Loucy (cell line): Measurements from ENCODE around the gene SSH2.

ENCODE experiments used
- H2AFZ ChIP-seq: fragments of 200-600 bp; sonication (generic); 2 replicates; pipeline ENCODE4 v1.6.0; 2016; ENCODE audit warnings: antibody characterized with exemption, mild to moderate bottlenecking, low read length, moderate library complexity
- H3F3A ChIP-seq: fragments of 200-600 bp; 2 replicates; pipeline ENCODE4 v1.6.0; 2016; ENCODE audit warnings: antibody characterized with exemption, low read depth, mild to moderate bottlenecking
- H3K27me3 ChIP-seq: fragments of 200-600 bp; sonication (generic); 2 replicates; pipeline ENCODE4 v1.6.1; 2014; ENCODE audit warnings: low read length, mild to moderate bottlenecking; ENCODE audit not compliant: insufficient read depth, poor library complexity, severe bottlenecking
- H3K36me3 ChIP-seq: fragments of 200-600 bp; sonication (generic); 2 replicates; pipeline ENCODE4 v1.6.1; 2016; ENCODE audit warnings: low read length; ENCODE audit not compliant: insufficient read depth
- H3K4me1 ChIP-seq: fragments of 200-600 bp; sonication (generic); 2 replicates; pipeline ENCODE4 v1.5.1; 2014; ENCODE audit warnings: low read length, mild to moderate bottlenecking; ENCODE audit not compliant: insufficient read depth, poor library complexity, severe bottlenecking
- H3K4me2 ChIP-seq: fragments of 200-600 bp; sonication (generic); 2 replicates; pipeline ENCODE4 v1.6.0; 2014; ENCODE audit warnings: antibody characterized with exemption, low read length, low read depth, mild to moderate bottlenecking; ENCODE audit not compliant: poor library complexity, severe bottlenecking
- H3K4me3 ChIP-seq: fragments of 200-600 bp; sonication (generic); 2 replicates; pipeline ENCODE4 v1.5.1; 2014; ENCODE audit warnings: low read length, mild to moderate bottlenecking, mixed read lengths; ENCODE audit not compliant: poor library complexity, severe bottlenecking
- H3K79me2 ChIP-seq: fragments of 200-600 bp; sonication (generic); 2 replicates; pipeline ENCODE4 v1.6.1; 2014; ENCODE audit warnings: low read length; ENCODE audit not compliant: insufficient read depth
- H3K9ac ChIP-seq: fragments of 200-600 bp; sonication (generic); 2 replicates; pipeline ENCODE4 v1.6.0; 2014; ENCODE audit warnings: mild to moderate bottlenecking, low read depth, low read length, moderate library complexity; ENCODE audit not compliant: poor library complexity, severe bottlenecking
- H3K9me2 ChIP-seq: fragments of 200-600 bp; sonication (generic); replicated peaks from 2 replicates; pipeline ENCODE4 v1.6.1; 2016; ENCODE audit warnings: low read depth, low read length, mixed read lengths
- H3K9me3 ChIP-seq: fragments of 200-600 bp; sonication (generic); 2 replicates; pipeline ENCODE4 v1.6.1; 2014; ENCODE audit warnings: mild to moderate bottlenecking, antibody characterized with exemption, low read length, low read depth; ENCODE audit not compliant: insufficient read depth
- H4K20me1 ChIP-seq: fragments of 200-600 bp; sonication (generic); 2 replicates; pipeline ENCODE4 v1.6.0; 2014; ENCODE audit warnings: antibody characterized with exemption, low read length, mild to moderate bottlenecking; ENCODE audit not compliant: insufficient read depth, poor library complexity, severe bottlenecking
- CTCF ChIP-seq: fragments of 200-600 bp; sonication (generic); conservative IDR thresholded peaks from 2 replicates; pipeline ENCODE4 v1.5.1; 2014; ENCODE audit warnings: mild to moderate bottlenecking, antibody characterized with exemption, low read length
- EZH2phosphoT487 ChIP-seq: fragments of 200-600 bp; IDR thresholded peaks from 2 replicates; pipeline ENCODE4 v1.6.1; 2018; ENCODE audit warnings: antibody characterized with exemption, mild to moderate bottlenecking, moderate library complexity, borderline replicate concordance

The SSH2 gene

GRCh38 chr17:29593591-29594518 lies 336.2 kb downstream of the SSH2 start:
- Histone ChIP-seq H4K20me1 (no peaks in the 10 kb centered on the region), H2AFZ (peak overlapping the region; percentile 41; the same call in 1 of the 2 replicates), H3K9me2 (no peaks in the 10 kb centered on the region)

GRCh38 chr17:29592850-29593551 lies 337.0 kb downstream of the SSH2 start, which contains the start of gene ANKRD13B:
TSS of gene ANKRD13B (plus strand) at chr17:29593132. CDS start at chr17:29593622, 490 bp downstream.
- TF ChIP-seq CTCF (no peak), EZH2phosphoT487 (no peak)
- H3K36me3 ChIP-seq, result no peaks in the 10 kb centered on the region
- peak within 1 kb of the TSS; percentile 100 for H2AFZ ChIP-seq
- H3K79me2 ChIP-seq, result peaks cover 19% of the 10 kb centered on the region
- H3K4me1 ChIP-seq, result peaks cover 38% of the 10 kb centered on the region
- H3K4me3 ChIP-seq, result peak within 1 kb of the TSS; percentile 94
- peak within 1 kb of the TSS; percentile 98 for H3K4me2 ChIP-seq
- peak within 1 kb of the TSS; percentile 46 for H3K9ac ChIP-seq
- H3K27me3 ChIP-seq, result no peaks in the 10 kb centered on the region
- H3K9me2 ChIP-seq, result no peaks in the 10 kb centered on the region
- no peaks in the 10 kb centered on the region for H3K9me3 ChIP-seq
- H4K20me1 ChIP-seq, result peaks cover 8% of the 10 kb centered on the region
- no peaks in the 10 kb centered on the region for H3F3A ChIP-seq

More at GRCh38 chr17:29593591-29594518, 336.2 kb downstream of the SSH2 start:
- Histone ChIP-seq H3K36me3 (no peaks in the 10 kb centered on the region), H3K79me2 (peaks cover 10% of the 10 kb centered on the region), H3F3A (no peaks in the 10 kb centered on the region), H3K4me2 (peak overlapping the region; percentile 95), H3K9ac (no peak overlapping the region), H3K27me3 (no peaks in the 10 kb centered on the region), H3K9me3 (no peaks in the 10 kb centered on the region), H3K4me3 (peak overlapping the region; percentile 73), H3K4me1 (peaks cover 30% of the 10 kb centered on the region)
- TF ChIP-seq EZH2phosphoT487 (no peak), CTCF (peak; percentile 54)

- peaks cover 48% of the 10 kb centered on the region for H3K4me1 ChIP-seq
- H3K27me3 ChIP-seq, result no peaks in the 10 kb centered on the region
- H2AFZ ChIP-seq, result peak overlapping the region; percentile 100
- no peaks in the 10 kb centered on the region for H3F3A ChIP-seq
- H3K9ac ChIP-seq, result peak overlapping the region; percentile 78
- TF ChIP-seq CTCF (peak; percentile 88), EZH2phosphoT487 (no peak)
- H3K9me2 ChIP-seq, result no peaks in the 10 kb centered on the region
- H3K36me3 ChIP-seq, result no peaks in the 10 kb centered on the region
- peak overlapping the region; percentile 98 for H3K4me2 ChIP-seq
- H4K20me1 ChIP-seq, result peaks cover 18% of the 10 kb centered on the region
- H3K9me3 ChIP-seq, result no peaks in the 10 kb centered on the region
- peak overlapping the region; percentile 94 for H3K4me3 ChIP-seq
- H3K79me2 ChIP-seq, result peaks cover 29% of the 10 kb centered on the region
These were observed 338.1 kb downstream of the SSH2 start for GRCh38 chr17:29591737-29592608.
